DOHH2 (cell line): ENCODE results near the gene DDAH2.

Experiments
- H3F3A ChIP-seq: fragments of 200-600 bp; sonication (generic), shearing (Covaris generic); 2 replicates; pipeline ENCODE4 v1.6.0; 2016; ENCODE audit warnings: antibody characterized with exemption, mild to moderate bottlenecking; ENCODE audit not compliant: control insufficient read depth, insufficient read depth
- H3K27ac ChIP-seq: fragments of 200-600 bp; sonication (generic); 2 replicates; pipeline ENCODE4 v1.5.1; 2014; ENCODE audit warnings: low read depth, mild to moderate bottlenecking, low read length, moderate library complexity
- H3K27me3 ChIP-seq: fragments of 200-600 bp; sonication (generic); 2 replicates; pipeline ENCODE4 v1.6.1; 2014; ENCODE audit warnings: mild to moderate bottlenecking, low read length, mixed read lengths; ENCODE audit not compliant: control insufficient read depth
- H3K36me3 ChIP-seq: fragments of 200-600 bp; sonication (generic); 2 replicates; pipeline ENCODE4 v1.6.1; 2014; ENCODE audit warnings: mild to moderate bottlenecking, low read length, moderate library complexity, mixed read lengths; ENCODE audit not compliant: control insufficient read depth
- H3K4me1 ChIP-seq: fragments of 200-600 bp; sonication (generic); 2 replicates; pipeline ENCODE4 v1.6.1; 2014; ENCODE audit warnings: mild to moderate bottlenecking, low read length, mixed read lengths; ENCODE audit not compliant: control insufficient read depth
- H3K4me2 ChIP-seq: fragments of 200-600 bp; sonication (generic); 2 replicates; pipeline ENCODE4 v1.6.0; 2014; ENCODE audit warnings: mild to moderate bottlenecking, low read length, moderate library complexity
- H3K4me3 ChIP-seq: fragments of 200-600 bp; sonication (generic); 2 replicates; pipeline ENCODE4 v1.5.1; 2014; ENCODE audit warnings: mild to moderate bottlenecking, low read length, mixed read lengths
- H3K79me2 ChIP-seq: fragments of 200-600 bp; sonication (generic); 2 replicates; pipeline ENCODE4 v1.6.1; 2014; ENCODE audit warnings: mild to moderate bottlenecking, low read length, mixed read lengths; ENCODE audit not compliant: control insufficient read depth
- H3K9me2 ChIP-seq: fragments of 200-600 bp; sonication (generic); replicated peaks from 2 replicates; pipeline ENCODE4 v1.6.1; 2014; ENCODE audit warnings: mild to moderate bottlenecking, low read length, mixed read lengths; ENCODE audit not compliant: control insufficient read depth
- H3K9me3 ChIP-seq: fragments of 200-600 bp; sonication (generic); 2 replicates; pipeline ENCODE4 v1.6.1; 2014; ENCODE audit warnings: antibody characterized with exemption, low read length, mixed read lengths; ENCODE audit not compliant: control insufficient read depth, insufficient read depth
- H4K20me1 ChIP-seq: fragments of 200-600 bp; sonication (generic); 2 replicates; pipeline ENCODE4 v1.6.0; 2014; ENCODE audit warnings: low read depth, mild to moderate bottlenecking, antibody characterized with exemption, low read length, moderate library complexity; ENCODE audit not compliant: control insufficient read depth, insufficient read depth
- CTCF ChIP-seq: fragments of 200-600 bp; sonication (generic); IDR thresholded peaks from one replicate; pipeline ENCODE4 v1.5.1; 2014; ENCODE audit warnings: antibody characterized with exemption, mild to moderate bottlenecking, low read depth, low read length; ENCODE audit not compliant: poor library complexity, severe bottlenecking
- EZH2phosphoT487 ChIP-seq: fragments of 200-600 bp; sonication (generic); IDR thresholded peaks from 2 replicates; pipeline ENCODE4 v1.6.1; 2017; ENCODE audit warnings: borderline replicate concordance, mild to moderate bottlenecking, antibody characterized with exemption, low read length, moderate library complexity, mixed read lengths

DDAH2 gene

DNA sequence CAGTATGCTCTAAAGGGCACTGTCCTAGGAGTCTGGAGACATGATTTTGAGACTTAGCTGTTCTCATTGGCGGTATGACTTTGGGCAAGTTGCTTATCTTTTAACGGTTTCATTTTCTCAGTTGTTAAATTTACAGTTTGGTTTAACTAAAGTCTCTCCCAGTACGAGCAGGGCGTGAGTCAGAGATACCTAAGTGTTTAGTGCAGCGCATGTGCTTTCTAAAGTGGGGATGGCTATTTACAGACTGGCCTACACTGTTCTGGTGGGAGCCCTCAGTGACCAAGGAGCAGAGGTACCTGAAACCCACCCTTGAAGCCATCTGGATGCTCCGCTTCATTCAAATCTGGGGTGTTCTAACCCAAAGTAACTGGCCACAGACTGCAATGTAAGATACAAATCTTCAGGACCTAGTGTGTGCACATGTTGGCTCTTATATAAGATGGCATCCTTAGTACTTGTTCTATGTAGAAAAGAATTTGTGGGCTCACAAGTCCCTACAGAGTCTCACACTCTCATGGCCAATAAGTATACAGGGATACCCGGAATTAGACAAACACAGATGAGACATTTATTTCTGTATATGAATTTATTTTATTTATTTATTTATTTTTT, 21.4 kb upstream of the DDAH2 start:
- Histone ChIP-seq H3K4me3 (no peak overlapping the region), H3K79me2 (no peaks in the 10 kb centered on the region), H3K36me3 (peaks cover 27% of the 10 kb centered on the region), H4K20me1 (no peaks in the 10 kb centered on the region), H3K4me2 (no peak overlapping the region), H3K27ac (no peak overlapping the region), H3F3A (peaks cover 10% of the 10 kb centered on the region), H3K27me3 (no peaks in the 10 kb centered on the region), H3K9me3 (no peaks in the 10 kb centered on the region), H3K9me2 (no peaks in the 10 kb centered on the region), H3K4me1 (no peaks in the 10 kb centered on the region)
- no peak for TF ChIP-seq CTCF
- TF ChIP-seq EZH2phosphoT487: no peak

GRCh38 chr6:31749301-31750036, 20.4 kb upstream of the DDAH2 start:
- Histone ChIP-seq H3K9me2 (no peaks in the 10 kb centered on the region), H3K9me3 (no peaks in the 10 kb centered on the region), H4K20me1 (no peaks in the 10 kb centered on the region), H3F3A (peaks cover 10% of the 10 kb centered on the region), H3K27ac (no peak overlapping the region), H3K36me3 (peaks cover 36% of the 10 kb centered on the region), H3K4me3 (no peak overlapping the region), H3K27me3 (no peaks in the 10 kb centered on the region), H3K4me1 (0 out of 2 replicates have a peak, but pooled peaks cover 1% of the 10 kb centered on the region), H3K4me2 (no peak overlapping the region), H3K79me2 (no peaks in the 10 kb centered on the region)
- TF ChIP-seq CTCF: no peak
- TF ChIP-seq EZH2phosphoT487: no peak

- Histone ChIP-seq H3K4me2 (no peak overlapping the region), H3K4me3 (no peak overlapping the region), H4K20me1 (no peaks in the 10 kb centered on the region), H3K9me3 (no peaks in the 10 kb centered on the region), H3K9me2 (no peaks in the 10 kb centered on the region), H3K27ac (no peak overlapping the region), H3F3A (0 out of 2 replicates have a peak, but pooled peaks cover 5% of the 10 kb centered on the region), H3K79me2 (peaks cover 26% of the 10 kb centered on the region), H3K27me3 (no peaks in the 10 kb centered on the region), H3K36me3 (peaks cover 66% of the 10 kb centered on the region), H3K4me1 (peaks cover 30% of the 10 kb centered on the region)
- no peak for TF ChIP-seq CTCF
- no peak for TF ChIP-seq EZH2phosphoT487
Measured at GRCh38 chr6:31744422-31744821, 15.3 kb upstream of the DDAH2 start.
